Common myeloid progenitor, CD34-positive (primary cell): Measurements from ENCODE around the gene TSC22D3.

ENCODE experiments used
- CTCF ChIA-PET: fragments of 350-600 bp; sonication (Branson Sonifier 250); formaldehyde crosslinking; loops from one replicate; lab custom pipeline; 2021; ENCODE audit warnings: antibody characterized with exemption; lab: Charles Lee
- POLR2A ChIA-PET: fragments of 350-600 bp; sonication (Branson Sonifier 250); formaldehyde crosslinking; loops from one replicate; lab custom pipeline; 2021; ENCODE audit warnings: antibody characterized with exemption; lab: Charles Lee
- DNase-seq, 3 donors: peaks; one replicate each; pipeline versions ENCODE4 v3.0.0 to v3.0.0-alpha.2; 2013
- H3K27ac ChIP-seq, 2 experiments: 1 replicate in 1 of 2; 2 replicates in 1 of 2; pipeline ENCODE4 v1.7.0; 2013; ENCODE audit warnings: inconsistent platforms in 2 of 2, low read length in 2 of 2, mild to moderate bottlenecking in 2 of 2, low read depth in 1 of 2, moderate library complexity in 1 of 2; ENCODE audit not compliant: severe bottlenecking in 2 of 2, insufficient read depth in 1 of 2, poor library complexity in 1 of 2
- H3K27me3 ChIP-seq, 5 experiments: replicated peaks in 2 of 5; 1 replicate in 3 of 5; 2 replicates in 2 of 5; pipeline versions ENCODE4 v1.6.1 to v1.7.0; 2013; ENCODE audit warnings: low read length in 4 of 5, mild to moderate bottlenecking in 2 of 5, moderate library complexity in 2 of 5, inconsistent platforms in 1 of 5; ENCODE audit not compliant: insufficient read depth in 5 of 5, control insufficient read depth in 4 of 5
- H3K36me3 ChIP-seq, 4 experiments: 1 replicate in 2 of 4; 2 replicates in 2 of 4; pipeline versions ENCODE4 v1.6.1 to v1.7.0; 2013; ENCODE audit warnings: low read length in 3 of 4, control low read depth in 1 of 4, mild to moderate bottlenecking in 1 of 4; ENCODE audit not compliant: control insufficient read depth in 4 of 4, insufficient read depth in 4 of 4
- H3K4me1 ChIP-seq, 4 experiments: 1 replicate in 3 of 4; 2 replicates in 1 of 4; pipeline versions ENCODE4 v1.6.1 to v1.7.1; 2013; ENCODE audit warnings: low read length in 3 of 4, mild to moderate bottlenecking in 3 of 4, control low read depth in 1 of 4, inconsistent platforms in 1 of 4, moderate library complexity in 1 of 4; ENCODE audit not compliant: control insufficient read depth in 4 of 4, insufficient read depth in 4 of 4; ENCODE audit errors: control extremely low read depth in 1 of 4
- H3K4me3 ChIP-seq, 7 experiments: 1 replicate in 4 of 7; 2 replicates in 3 of 7; pipeline versions ENCODE4 v1.5.1 to v1.7.0; 2013; ENCODE audit warnings: mild to moderate bottlenecking in 7 of 7, low read length in 6 of 7, moderate library complexity in 6 of 7, inconsistent platforms in 2 of 7, low read depth in 2 of 7, control low read depth in 1 of 7; ENCODE audit not compliant: insufficient read depth in 4 of 7, control insufficient read depth in 1 of 7; ENCODE audit errors: extremely low read depth in 1 of 7
- H3K9me3 ChIP-seq, 5 experiments: 1 replicate in 4 of 5; 2 replicates in 1 of 5; pipeline versions ENCODE4 v1.6.1 to v1.7.1; 2013; ENCODE audit warnings: low read length in 4 of 5, mild to moderate bottlenecking in 2 of 5, inconsistent platforms in 1 of 5, low read depth in 1 of 5, moderate library complexity in 1 of 5; ENCODE audit not compliant: control insufficient read depth in 4 of 5, insufficient read depth in 2 of 5; ENCODE audit errors: control extremely low read depth in 1 of 5
- WGBS: methylation state at CpG from one replicate; pipeline ENCODE4 v1.1.5; 2013; ENCODE audit not compliant: insufficient coverage; 5-methylcytosine and 5-hydroxymethylcytosine counted together

Gene TSC22D3

GRCh38 chrX:107718156-107718621 is 57.4 kb downstream of the TSC22D3 start:
- WGBS = 50% methylated on average over 1 of the region's 3 CpGs
- Histone ChIP-seq H3K27ac (no peak overlapping the region), H3K4me1 (peaks cover 10 to 51% (median 38%) of the 10 kb centered on the region in 4 experiments), H3K4me3 (no peak overlapping the region), H3K36me3 (peaks cover 0 to 30% (median 3%) of the 10 kb centered on the region in 4 experiments), H3K9me3 (no peaks in the 10 kb centered on the region), H3K27me3 (peaks cover 0 to 11% (median 0%) of the 10 kb centered on the region in 5 experiments)
- CTCF ChIA-PET = interaction anchor here (0.7 to 10.7 kb wide), 13 partner anchors 9 to 65 kb away, joined by 3 to 159 read pairs (median 6); partner anchors contain the start of gene NCBP2L
- peak; percentile 68 to 81 (median 74) for DNase-seq
- POLR2A ChIA-PET = interaction anchor here (1.6 kb wide), 1 partner anchor 45 kb away, joined by 4 read pairs; no protein-coding TSS in a partner anchor

- 28% methylated on average over 26 of the region's 29 CpGs for WGBS
- ChIA-PET POLR2A (interaction anchor here (0.7 to 4.8 kb wide), 6 partner anchors 25 to 62 kb away, joined by 3 to 27 read pairs (median 3); no protein-coding TSS in a partner anchor), CTCF (interaction anchor here (0.7 to 10.7 kb wide), 23 partner anchors 10 to 182 kb away, joined by 3 to 159 read pairs (median 4); partner anchors contain the start of genes NCBP2L and TSC22D3)
- Histone ChIP-seq H3K9me3 (no peaks in the 10 kb centered on the region), H3K4me3 (peak overlapping the region; percentile 58 to 91 (median 76)), H3K36me3 (peaks cover 0 to 30% (median 3%) of the 10 kb centered on the region in 4 experiments), H3K27me3 (peaks cover 0 to 16% (median 0%) of the 10 kb centered on the region in 5 experiments), H3K27ac (peak overlapping the region; percentile 73 to 81), H3K4me1 (peaks cover 10 to 54% (median 41%) of the 10 kb centered on the region in 4 experiments)
- peak; percentile 87 to 94 (median 93) for DNase-seq
Measured at GRCh38 chrX:107716816-107717700, 58.5 kb downstream of the TSC22D3 start.

- Histone ChIP-seq H3K4me3 (peak overlapping the region; percentile 58 to 91 (median 76)), H3K9me3 (no peaks in the 10 kb centered on the region), H3K27me3 (peaks cover 0 to 16% (median 0%) of the 10 kb centered on the region in 5 experiments), H3K27ac (peak overlapping the region; percentile 73 to 81), H3K36me3 (peaks cover 0 to 30% (median 3%) of the 10 kb centered on the region in 4 experiments), H3K4me1 (peaks cover 14 to 54% (median 42%) of the 10 kb centered on the region in 4 experiments)
- WGBS = 47% methylated on average over 20 of the region's 52 CpGs
- ChIA-PET CTCF (interaction anchor here (0.7 to 10.7 kb wide), 15 partner anchors 13 to 181 kb away, joined by 3 to 159 read pairs (median 3); partner anchors contain the start of gene TSC22D3), POLR2A (interaction anchor here (0.7 to 4.8 kb wide), 6 partner anchors 26 to 61 kb away, joined by 3 to 27 read pairs (median 3); no protein-coding TSS in a partner anchor)
- no peak for DNase-seq
Measured at GRCh38 chrX:107716118-107716684, 59.4 kb downstream of the TSC22D3 start.

DNA sequence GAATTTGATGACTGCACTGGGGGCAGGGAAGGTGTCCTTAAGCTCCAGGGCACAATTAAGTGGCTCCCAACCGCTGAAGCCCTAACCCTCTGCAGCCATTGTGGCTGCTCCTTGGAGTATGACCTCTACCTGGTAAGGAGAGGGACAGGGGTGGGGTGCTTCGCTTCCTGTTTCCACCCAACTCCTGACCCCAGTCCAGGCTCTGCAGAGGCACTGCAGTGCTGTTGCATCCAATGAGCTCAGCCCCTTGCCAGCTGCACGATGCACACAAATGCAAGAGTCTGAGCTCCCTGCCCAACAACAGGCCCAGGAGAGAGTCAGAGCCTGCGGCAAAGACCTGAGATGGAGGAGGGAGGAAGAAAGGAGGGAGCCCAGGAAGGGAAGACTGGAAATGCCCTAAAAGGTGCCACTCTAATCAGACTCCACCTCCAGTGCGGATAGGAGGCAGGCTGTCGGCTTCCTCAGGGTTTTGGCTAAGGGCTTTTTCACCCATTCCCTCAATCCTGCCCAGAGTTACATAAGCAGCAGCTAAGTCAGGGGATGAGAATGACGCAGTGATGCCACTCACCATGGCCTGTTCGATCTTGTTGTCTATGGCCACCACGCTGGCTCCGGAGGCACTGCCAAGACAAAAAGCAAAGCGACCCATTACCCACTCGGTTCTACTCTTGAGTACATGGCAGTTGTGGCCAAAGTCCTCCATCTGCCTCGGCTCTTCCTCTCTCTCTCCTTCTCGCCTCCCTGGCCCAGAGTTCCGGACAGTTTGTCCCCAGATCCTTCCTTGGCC is 60.1 kb downstream of the TSC22D3 start:
- Histone ChIP-seq H3K9me3 (no peaks in the 10 kb centered on the region), H3K4me1 (peaks cover 14 to 54% (median 41%) of the 10 kb centered on the region in 4 experiments), H3K27me3 (peaks cover 0 to 16% (median 0%) of the 10 kb centered on the region in 5 experiments), H3K27ac (peak overlapping the region; percentile 48 to 81), H3K36me3 (peaks cover 0 to 30% (median 3%) of the 10 kb centered on the region in 4 experiments), H3K4me3 (peak overlapping the region; percentile 58 to 91 (median 76))
- CTCF ChIA-PET = interaction anchor here (0.7 to 10.7 kb wide), 9 partner anchors 24 to 60 kb away, joined by 3 to 159 read pairs (median 6); partner anchors contain the start of gene TSC22D3
- POLR2A ChIA-PET = interaction anchor here (1.6 to 4.8 kb wide), 3 partner anchors 26 to 42 kb away, joined by 3 to 27 read pairs (median 12); no protein-coding TSS in a partner anchor
- DNase-seq = no peak
- WGBS = 52% methylated on average over 14 of the region's 15 CpGs

DNA sequence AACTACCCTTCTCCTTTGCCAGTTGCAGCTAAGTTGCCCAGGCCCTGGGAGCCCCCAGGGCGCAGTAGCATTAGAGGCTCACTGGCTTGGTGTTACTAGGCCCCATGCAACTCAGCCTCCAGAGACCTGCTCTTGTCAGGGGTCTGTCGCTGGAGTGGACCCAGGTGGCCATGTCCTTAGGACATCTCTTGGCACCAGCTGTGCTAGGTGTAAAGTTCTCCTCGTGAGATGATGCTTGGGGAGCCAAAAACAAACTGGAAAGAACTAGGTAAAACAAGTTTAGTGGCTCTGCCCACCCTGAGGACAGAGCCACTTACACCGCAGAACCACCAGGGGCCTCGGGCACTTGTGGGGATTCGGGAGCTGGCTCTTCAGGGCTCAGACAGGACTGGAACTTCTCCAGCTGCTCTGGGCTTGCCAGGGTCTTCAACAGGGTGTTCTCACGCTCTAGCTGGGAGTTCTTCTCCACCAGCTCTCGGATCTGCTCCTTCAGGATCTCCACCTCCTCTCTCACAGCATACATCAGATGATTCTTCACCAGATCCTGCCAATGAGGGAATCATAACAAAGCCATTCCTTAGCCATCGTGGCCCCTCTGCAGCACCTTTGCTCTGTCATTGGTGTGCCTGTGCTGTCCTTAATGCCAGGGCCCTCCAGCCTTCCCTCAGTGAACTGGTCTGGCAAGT is 61.2 kb downstream of the TSC22D3 start:
- CTCF ChIA-PET = interaction anchor here (0.7 to 10.7 kb wide), 8 partner anchors 22 to 65 kb away, joined by 3 to 159 read pairs (median 4); partner anchors contain the start of gene TSC22D3
- no peak overlapping the region for H3K27ac ChIP-seq
- POLR2A ChIA-PET = interaction anchor here (3.1 to 4.8 kb wide), 2 partner anchors 28 to 41 kb away, joined by 12 to 27 read pairs; no protein-coding TSS in a partner anchor
- H3K4me3 ChIP-seq = peak overlapping the region in 6 of 7 experiments; percentile 20 to 91 (median 76)
- peaks cover 0 to 30% (median 3%) of the 10 kb centered on the region in 4 experiments for H3K36me3 ChIP-seq
- peak in 2 of 3 donors; percentile 33 to 44 for DNase-seq
- H3K4me1 ChIP-seq = peaks cover 14 to 58% (median 43%) of the 10 kb centered on the region in 4 experiments
- H3K27me3 ChIP-seq = peaks cover 0 to 16% (median 0%) of the 10 kb centered on the region in 5 experiments
- 84% methylated on average over 8 of the region's 9 CpGs for WGBS
- H3K9me3 ChIP-seq = no peaks in the 10 kb centered on the region
